ENCODE measurements around the gene PKP1. TPM values are rescaled to one million over a fixed set of nuclear protein-coding genes. Genes with fewer than 3 reads are reported as not detected.

Gene PKP1
- total and polyA plus RNA-seq, 5 donors from 2014 or later = not detected

- H3K4me1 Mint-ChIP-seq = no peaks in the 10 kb centered on the region
- H3K9me3 ChIP-seq (ENCODE audit: control insufficient read depth in 2 of 2, low read length in 2 of 2) = no peaks in the 10 kb centered on the region
- no peaks in the 10 kb centered on the region for H3K36me3 Mint-ChIP-seq
- ATAC-seq (ENCODE audit: low read depth in 2 of 2) = no peak
- DNase-seq = peak in 1 of 3 donors; percentile 21
- no peak overlapping the region for H3K4me3 Mint-ChIP-seq
- H3K4me3 ChIP-seq (ENCODE audit: low read depth, low read length) = no peak overlapping the region
- no peaks in the 10 kb centered on the region for H3K36me3 ChIP-seq (ENCODE audit: control insufficient read depth, insufficient read depth, low read length)
- no peaks in the 10 kb centered on the region for H3K4me1 ChIP-seq (ENCODE audit: control insufficient read depth, insufficient read depth, low read length, poor library complexity, severe bottlenecking)
- H3K27me3 Mint-ChIP-seq = peaks cover 12% of the 10 kb centered on the region
- H3K27ac Mint-ChIP-seq = no peak overlapping the region
- peaks cover 6% of the 10 kb centered on the region for H3K27me3 ChIP-seq (ENCODE audit: control insufficient read depth, insufficient read depth, low read length)
- no peak overlapping the region for H3K27ac ChIP-seq (ENCODE audit: insufficient read depth, low read length, poor library complexity, severe bottlenecking)
- H3K9me3 Mint-ChIP-seq = peaks cover 0 to 3% (median 0%) of the 10 kb centered on the region in 7 donors
Measured at GRCh38 chr1:201346337-201346939, 63.1 kb downstream of the PKP1 start.

- ATAC-seq (ENCODE audit: low read depth in 2 of 2) (no peak), DNase-seq (no peak)
- H3K27ac ChIP-seq (ENCODE audit: insufficient read depth, low read length, poor library complexity, severe bottlenecking) = no peak overlapping the region
- Mint-ChIP-seq H3K36me3 (no peaks in the 10 kb centered on the region), H3K9me3 (peaks cover 0 to 3% (median 0%) of the 10 kb centered on the region in 7 donors), H3K4me1 (no peaks in the 10 kb centered on the region), H3K27me3 (peaks cover 13% of the 10 kb centered on the region), H3K4me3 (no peak overlapping the region), H3K27ac (no peak overlapping the region)
- no peaks in the 10 kb centered on the region for H3K36me3 ChIP-seq (ENCODE audit: control insufficient read depth, insufficient read depth, low read length)
- peaks cover 6% of the 10 kb centered on the region for H3K27me3 ChIP-seq (ENCODE audit: control insufficient read depth, insufficient read depth, low read length)
- H3K9me3 ChIP-seq (ENCODE audit: control insufficient read depth in 2 of 2, low read length in 2 of 2) = no peaks in the 10 kb centered on the region
- H3K4me1 ChIP-seq (ENCODE audit: control insufficient read depth, insufficient read depth, low read length, poor library complexity, severe bottlenecking) = no peaks in the 10 kb centered on the region
- no peak overlapping the region for H3K4me3 ChIP-seq (ENCODE audit: low read depth, low read length)
Measured at GRCh38 chr1:201346987-201347386, 63.7 kb downstream of the PKP1 start.

GRCh38 chr1:201347498-201348210 lies 64.3 kb downstream of the PKP1 start:
- no peak overlapping the region for H3K27ac Mint-ChIP-seq
- H3K4me1 Mint-ChIP-seq = no peaks in the 10 kb centered on the region
- H3K36me3 ChIP-seq (ENCODE audit: control insufficient read depth, insufficient read depth, low read length) = no peaks in the 10 kb centered on the region
- no peaks in the 10 kb centered on the region for H3K9me3 ChIP-seq (ENCODE audit: control insufficient read depth in 2 of 2, low read length in 2 of 2)
- no peak overlapping the region for H3K4me3 Mint-ChIP-seq
- peaks cover 13% of the 10 kb centered on the region for H3K27me3 Mint-ChIP-seq
- H3K4me1 ChIP-seq (ENCODE audit: control insufficient read depth, insufficient read depth, low read length, poor library complexity, severe bottlenecking) = no peaks in the 10 kb centered on the region
- peaks cover 6% of the 10 kb centered on the region for H3K27me3 ChIP-seq (ENCODE audit: control insufficient read depth, insufficient read depth, low read length)
- ATAC-seq (ENCODE audit: low read depth in 2 of 2) (no peak), DNase-seq (no peak)
- no peak overlapping the region for H3K27ac ChIP-seq (ENCODE audit: insufficient read depth, low read length, poor library complexity, severe bottlenecking)
- H3K36me3 Mint-ChIP-seq = no peaks in the 10 kb centered on the region
- H3K9me3 Mint-ChIP-seq = peaks cover 0 to 3% (median 0%) of the 10 kb centered on the region in 7 donors
- no peak overlapping the region for H3K4me3 ChIP-seq (ENCODE audit: low read depth, low read length)

- H3K9me3 Mint-ChIP-seq = peaks cover 0 to 3% (median 0%) of the 10 kb centered on the region in 7 donors
- no peaks in the 10 kb centered on the region for H3K36me3 Mint-ChIP-seq
- H3K36me3 ChIP-seq (ENCODE audit: control insufficient read depth, insufficient read depth, low read length) = no peaks in the 10 kb centered on the region
- no peak overlapping the region for H3K4me3 ChIP-seq (ENCODE audit: low read depth, low read length)
- H3K9me3 ChIP-seq (ENCODE audit: control insufficient read depth in 2 of 2, low read length in 2 of 2) = no peaks in the 10 kb centered on the region
- H3K27ac ChIP-seq (ENCODE audit: insufficient read depth, low read length, poor library complexity, severe bottlenecking) = no peak overlapping the region
- H3K4me1 Mint-ChIP-seq = no peaks in the 10 kb centered on the region
- peak in 1 of 3 donors; percentile 39 for DNase-seq
- H3K27ac Mint-ChIP-seq = no peak overlapping the region
- H3K4me3 Mint-ChIP-seq = no peak overlapping the region
- peaks cover 13% of the 10 kb centered on the region for H3K27me3 Mint-ChIP-seq
- peaks cover 6% of the 10 kb centered on the region for H3K27me3 ChIP-seq (ENCODE audit: control insufficient read depth, insufficient read depth, low read length)
- no peaks in the 10 kb centered on the region for H3K4me1 ChIP-seq (ENCODE audit: control insufficient read depth, insufficient read depth, low read length, poor library complexity, severe bottlenecking)
- no peak for ATAC-seq (ENCODE audit: low read depth in 2 of 2)
Measured at GRCh38 chr1:201348211-201348566, 64.9 kb downstream of the PKP1 start.

- Mint-ChIP-seq H3K27me3 (peaks cover 13% of the 10 kb centered on the region), H3K4me3 (no peak overlapping the region), H3K27ac (no peak overlapping the region), H3K4me1 (no peaks in the 10 kb centered on the region), H3K9me3 (peaks cover 0 to 3% (median 0%) of the 10 kb centered on the region in 7 donors), H3K36me3 (no peaks in the 10 kb centered on the region)
- Histone ChIP-seq H3K27ac (ENCODE audit: insufficient read depth, low read length, poor library complexity, severe bottlenecking) (no peak overlapping the region), H3K36me3 (ENCODE audit: control insufficient read depth, insufficient read depth, low read length) (no peaks in the 10 kb centered on the region), H3K27me3 (ENCODE audit: control insufficient read depth, insufficient read depth, low read length) (peaks cover 4% of the 10 kb centered on the region), H3K4me1 (ENCODE audit: control insufficient read depth, insufficient read depth, low read length, poor library complexity, severe bottlenecking) (no peaks in the 10 kb centered on the region), H3K4me3 (ENCODE audit: low read depth, low read length) (no peak overlapping the region), H3K9me3 (ENCODE audit: control insufficient read depth in 2 of 2, low read length in 2 of 2) (no peaks in the 10 kb centered on the region)
- no peak for ATAC-seq (ENCODE audit: low read depth in 2 of 2)
- no peak for DNase-seq
Measured at GRCh38 chr1:201349092-201349491, 65.8 kb downstream of the PKP1 start.

- no peaks in the 10 kb centered on the region for H3K36me3 ChIP-seq (ENCODE audit: control insufficient read depth, insufficient read depth, low read length)
- Mint-ChIP-seq H3K36me3 (no peaks in the 10 kb centered on the region), H3K4me1 (no peaks in the 10 kb centered on the region), H3K4me3 (no peak overlapping the region), H3K27ac (peak overlapping the region in 1 of 3 donors; percentile 78), H3K27me3 (peaks cover 13% of the 10 kb centered on the region), H3K9me3 (peaks cover 0 to 3% (median 0%) of the 10 kb centered on the region in 7 donors)
- DNase-seq = no peak
- H3K4me1 ChIP-seq (ENCODE audit: control insufficient read depth, insufficient read depth, low read length, poor library complexity, severe bottlenecking) = no peaks in the 10 kb centered on the region
- no peak overlapping the region for H3K4me3 ChIP-seq (ENCODE audit: low read depth, low read length)
- no peak overlapping the region for H3K27ac ChIP-seq (ENCODE audit: insufficient read depth, low read length, poor library complexity, severe bottlenecking)
- no peak for ATAC-seq (ENCODE audit: low read depth in 2 of 2)
- no peaks in the 10 kb centered on the region for H3K9me3 ChIP-seq (ENCODE audit: control insufficient read depth in 2 of 2, low read length in 2 of 2)
- H3K27me3 ChIP-seq (ENCODE audit: control insufficient read depth, insufficient read depth, low read length) = peaks cover 4% of the 10 kb centered on the region
Measured at GRCh38 chr1:201350361-201350725, 67.0 kb downstream of the PKP1 start.

- Histone ChIP-seq H3K36me3 (ENCODE audit: control insufficient read depth, insufficient read depth, low read length) (no peaks in the 10 kb centered on the region), H3K9me3 (ENCODE audit: control insufficient read depth in 2 of 2, low read length in 2 of 2) (no peaks in the 10 kb centered on the region), H3K27me3 (ENCODE audit: control insufficient read depth, insufficient read depth, low read length) (peaks cover 4% of the 10 kb centered on the region), H3K27ac (ENCODE audit: insufficient read depth, low read length, poor library complexity, severe bottlenecking) (no peak overlapping the region), H3K4me1 (ENCODE audit: control insufficient read depth, insufficient read depth, low read length, poor library complexity, severe bottlenecking) (no peaks in the 10 kb centered on the region), H3K4me3 (ENCODE audit: low read depth, low read length) (no peak overlapping the region)
- peaks cover 0 to 3% (median 0%) of the 10 kb centered on the region in 7 donors for H3K9me3 Mint-ChIP-seq
- no peaks in the 10 kb centered on the region for H3K36me3 Mint-ChIP-seq
- ATAC-seq (ENCODE audit: low read depth in 2 of 2) = no peak
- no peak for DNase-seq
- H3K4me3 Mint-ChIP-seq = no peak overlapping the region
- peaks cover 13% of the 10 kb centered on the region for H3K27me3 Mint-ChIP-seq
- H3K27ac Mint-ChIP-seq = peak overlapping the region in 1 of 3 donors; percentile 35
- H3K4me1 Mint-ChIP-seq = no peaks in the 10 kb centered on the region
Measured at GRCh38 chr1:201350884-201351283, 67.6 kb downstream of the PKP1 start.

- Histone ChIP-seq H3K4me1 (ENCODE audit: control insufficient read depth, insufficient read depth, low read length, poor library complexity, severe bottlenecking) (no peaks in the 10 kb centered on the region), H3K27me3 (ENCODE audit: control insufficient read depth, insufficient read depth, low read length) (peaks cover 4% of the 10 kb centered on the region), H3K4me3 (ENCODE audit: low read depth, low read length) (no peak overlapping the region), H3K27ac (ENCODE audit: insufficient read depth, low read length, poor library complexity, severe bottlenecking) (no peak overlapping the region), H3K36me3 (ENCODE audit: control insufficient read depth, insufficient read depth, low read length) (no peaks in the 10 kb centered on the region), H3K9me3 (ENCODE audit: control insufficient read depth in 2 of 2, low read length in 2 of 2) (no peaks in the 10 kb centered on the region)
- no peak for ATAC-seq (ENCODE audit: low read depth in 2 of 2)
- H3K27me3 Mint-ChIP-seq = peaks cover 11% of the 10 kb centered on the region
- H3K9me3 Mint-ChIP-seq = peaks cover 0 to 3% (median 0%) of the 10 kb centered on the region in 7 donors
- no peaks in the 10 kb centered on the region for H3K36me3 Mint-ChIP-seq
- no peak for DNase-seq
- H3K4me1 Mint-ChIP-seq = no peaks in the 10 kb centered on the region
- no peak overlapping the region for H3K27ac Mint-ChIP-seq
- H3K4me3 Mint-ChIP-seq = no peak overlapping the region
Measured at GRCh38 chr1:201351617-201352016, 68.3 kb downstream of the PKP1 start.

Measured in CD4-positive, CD25-positive, alpha-beta regulatory T cell (primary cell).